HT1080 (cell line): Measurements from ENCODE around the gene OMA1. TPM values are rescaled to one million over a fixed set of nuclear protein-coding genes. Genes with fewer than 3 reads are reported as not detected.
"Not testable (repeated sequence)": the region's sequence is repeated elsewhere in the genome, so short reads cannot be mapped to it uniquely, and the experiment has no call there.

Source experiments
- DNase-seq: peaks from one replicate; pipeline ENCODE4 v3.0.0-alpha.2; 2015; ENCODE audit warnings: low read depth
- polyA plus RNA-seq, 2 experiments: library from polyadenylated mRNA; depleted of rRNA; stranded (reverse); fragments of >200 nt; gene quantifications; 2 replicates each; pipeline ENCODE4 v1.2.3, GENCODE V29; 2015
- total RNA-seq: library from RNA; depleted of rRNA; stranded (reverse); fragments of >200 nt; shearing (Covaris generic); gene quantifications from 2 replicates; pipeline ENCODE4 v1.2.3, GENCODE V29; 2014; rRNA removed

Gene OMA1
- total RNA-seq, result 18.8 and 22.6 TPM in 2 replicates
- 19.2 and 21.3 TPM in 2 replicates for polyA plus RNA-seq (2015; cell fraction: cytosol; rRNA removed)
- 48.0 and 69.4 TPM in 2 replicates for polyA plus RNA-seq (2015; cell fraction: nucleus; rRNA removed)

GRCh38 chr1:58546520-58547308 is at the start of gene OMA1:
Gene OMA1, minus strand, starts transcription at chr1:58546726. Its CDS starts 7,432 bp downstream, at chr1:58539294.
- DNase-seq, result peak; percentile 98

GRCh38 chr1:58594546-58594945 is 48.0 kb upstream of the OMA1 start:
- DNase-seq, result no peak

- peak; percentile 91 for DNase-seq
These were observed 46.1 kb upstream of the OMA1 start for GRCh38 chr1:58592522-58593134.

- no peak for DNase-seq
These were observed 45.3 kb upstream of the OMA1 start for GRCh38 chr1:58591806-58592205.

GRCh38 chr1:58590019-58590418 is 43.5 kb upstream of the OMA1 start:
- DNase-seq, result no peak

- DNase-seq, result no peak
These were observed 41.9 kb upstream of the OMA1 start for GRCh38 chr1:58588396-58588795.

- DNase-seq, result no peak
These were observed 41.1 kb upstream of the OMA1 start for GRCh38 chr1:58587667-58588066.

- peak; percentile 67 for DNase-seq
These were observed 39.7 kb upstream of the OMA1 start for GRCh38 chr1:58586271-58586670.

GRCh38 chr1:58585581-58586151 is 39.1 kb upstream of the OMA1 start:
- peak; percentile 58 for DNase-seq

GRCh38 chr1:58585166-58585565 is 38.6 kb upstream of the OMA1 start:
- DNase-seq, result peak; percentile 13

- DNase-seq, result peak; percentile 99
These were observed 37.8 kb upstream of the OMA1 start for GRCh38 chr1:58584082-58584895.

GRCh38 chr1:58583496-58583895 is 37.0 kb upstream of the OMA1 start:
- DNase-seq, result peak; percentile 31

GRCh38 chr1:58582143-58582542 is 35.6 kb upstream of the OMA1 start:
- DNase-seq, result not testable (repeated sequence)

- no peak for DNase-seq
These were observed 35.1 kb upstream of the OMA1 start for GRCh38 chr1:58581641-58582040.

GRCh38 chr1:58580186-58580585 is 33.7 kb upstream of the OMA1 start:
- no peak for DNase-seq

GRCh38 chr1:58577654-58578030 is 31.1 kb upstream of the OMA1 start:
- DNase-seq, result no peak

GRCh38 chr1:58576727-58577653 is 30.5 kb upstream of the OMA1 start, which contains the start of gene TACSTD2:
Gene TACSTD2, minus strand, starts transcription at chr1:58577252. Its CDS starts 96 bp downstream, at chr1:58577156.
- DNase-seq, result no peak

GRCh38 chr1:58576325-58576726 is 29.8 kb upstream of the OMA1 start:
- DNase-seq, result no peak

GRCh38 chr1:58575551-58576324 is 29.2 kb upstream of the OMA1 start:
- DNase-seq, result no peak
